WTC11 (cell line): Measurements from ENCODE around the gene ARSB. TPM values are rescaled to one million over a fixed set of nuclear protein-coding genes. Genes with fewer than 3 reads are reported as not detected.

Experiments
- ATAC-seq: fragments of 200-7000 bp; cut with Tn5 transposase; 2 replicates; pipeline ENCODE4 v1.10.0; 2021; ENCODE audit warnings: mild to moderate bottlenecking, moderate library complexity
- CTCF ChIA-PET: fragments of 300-600 bp; sonication (Branson Sonifier 250); formaldehyde crosslinking; loops from one replicate; lab custom pipeline; 2021; ENCODE audit warnings: antibody characterized with exemption; lab: Charles Lee
- POLR2A ChIA-PET: fragments of 350-600 bp; sonication (Branson Sonifier 250); formaldehyde crosslinking; loops from one replicate; lab custom pipeline; 2021; ENCODE audit warnings: antibody characterized with exemption; lab: Charles Lee
- DNase-seq: peaks from one replicate; pipeline ENCODE4 v3.0.0; 2021; ENCODE audit warnings: low spot score
- H3K27ac Mint-ChIP-seq: 2 replicates; pipeline ENCODE4 v1.8.0; 2021; ENCODE audit warnings: mixed read lengths
- H3K27me3 Mint-ChIP-seq: 2 replicates; pipeline ENCODE4 v1.8.0; 2021; ENCODE audit warnings: low read depth, mild to moderate bottlenecking, moderate library complexity, mixed read lengths
- H3K36me3 Mint-ChIP-seq: 2 replicates; pipeline ENCODE4 v1.8.0; 2021; ENCODE audit warnings: mixed read lengths
- H3K4me1 Mint-ChIP-seq: 2 replicates; pipeline ENCODE4 v1.8.0; 2022; ENCODE audit warnings: mixed read lengths
- H3K4me3 Mint-ChIP-seq: 2 replicates; pipeline ENCODE4 v1.8.0; 2021; ENCODE audit warnings: mild to moderate bottlenecking, moderate library complexity, mixed read lengths
- H3K9me3 Mint-ChIP-seq: 2 replicates; pipeline ENCODE4 v1.8.0; 2021; ENCODE audit warnings: mixed read lengths
- E2F1 ChIP-seq: sonication (generic); formaldehyde crosslinking; IDR thresholded peaks from 2 replicates; pipeline ENCODE4 v1.8.0; 2022; ENCODE audit warnings: mild to moderate bottlenecking, missing genetic modification reagents
- E2F4 ChIP-seq: sonication (generic); formaldehyde crosslinking; IDR thresholded peaks from 2 replicates; pipeline ENCODE4 v1.8.1; 2022; ENCODE audit warnings: low read depth, mild to moderate bottlenecking, moderate library complexity, missing genetic modification reagents, borderline replicate concordance
- ESRRA ChIP-seq: sonication (generic); formaldehyde crosslinking; IDR thresholded peaks from 2 replicates; pipeline ENCODE4 v1.8.1; 2022; ENCODE audit warnings: mild to moderate bottlenecking, missing genetic modification reagents, borderline replicate concordance
- GABPB1 ChIP-seq: sonication (generic); formaldehyde crosslinking; IDR thresholded peaks from 2 replicates; pipeline ENCODE4 v1.8.1; 2023; ENCODE audit warnings: mild to moderate bottlenecking, missing genetic modification reagents
- GTF2I ChIP-seq: fragments of 250-450 bp; sonication (Bioruptor Pico); conservative IDR thresholded peaks from 2 replicates; pipeline ENCODE4 v1.4.0; 2021; ENCODE audit warnings: mild to moderate bottlenecking
- HMGXB4 ChIP-seq: sonication (generic); formaldehyde crosslinking; IDR thresholded peaks from 2 replicates; pipeline ENCODE4 v1.8.1; 2023; ENCODE audit warnings: mild to moderate bottlenecking, moderate library complexity, missing genetic modification reagents
- IRF1 ChIP-seq: sonication (generic); formaldehyde crosslinking; IDR thresholded peaks from 2 replicates; pipeline ENCODE4 v1.8.0; 2023; ENCODE audit warnings: missing genetic modification reagents
- NFYB ChIP-seq: sonication (generic); formaldehyde crosslinking; conservative IDR thresholded peaks from 2 replicates; pipeline ENCODE4 v1.8.0; 2022; ENCODE audit warnings: low read depth, missing genetic modification reagents
- NR3C1 ChIP-seq: sonication (generic); formaldehyde crosslinking; conservative IDR thresholded peaks from 2 replicates; pipeline ENCODE4 v1.8.1; 2023; ENCODE audit warnings: low read depth, mild to moderate bottlenecking, missing genetic modification reagents
- SMAD3 ChIP-seq: sonication (generic); formaldehyde crosslinking; IDR thresholded peaks from 2 replicates; pipeline ENCODE4 v1.8.0; 2022; ENCODE audit warnings: missing genetic modification reagents, mild to moderate bottlenecking, borderline replicate concordance
- SOX15 ChIP-seq: fragments of 250-450 bp; sonication (Bioruptor Pico); IDR thresholded peaks from 2 replicates; pipeline ENCODE4 v1.9.0; 2021; ENCODE audit warnings: mild to moderate bottlenecking
- TEAD1 ChIP-seq: sonication (generic); formaldehyde crosslinking; IDR thresholded peaks from 2 replicates; pipeline ENCODE4 v1.8.0; 2022; ENCODE audit warnings: mild to moderate bottlenecking, missing genetic modification reagents
- TEAD4 ChIP-seq: sonication (generic); formaldehyde crosslinking; IDR thresholded peaks from 2 replicates; pipeline ENCODE4 v1.8.0; 2022; ENCODE audit warnings: mild to moderate bottlenecking, missing genetic modification reagents
- ZNF121 ChIP-seq: sonication (generic); formaldehyde crosslinking; IDR thresholded peaks from 2 replicates; pipeline ENCODE4 v1.8.0; 2023; ENCODE audit warnings: missing genetic modification reagents
- ZNF219 ChIP-seq: sonication (generic); formaldehyde crosslinking; IDR thresholded peaks from 2 replicates; pipeline ENCODE4 v1.8.0; 2023; ENCODE audit warnings: missing genetic modification reagents, mild to moderate bottlenecking, borderline replicate concordance
- total RNA-seq: library from RNA; stranded (reverse); gene quantifications from 3 replicates; pipeline ENCODE4 v1.2.3, GENCODE V29; 2021
- TF ChIP-seq, protein P1 (sequence below): sonication (generic); formaldehyde crosslinking; IDR thresholded peaks from 2 replicates; pipeline ENCODE4 v1.8.1; 2023; ENCODE audit warnings: mild to moderate bottlenecking, missing genetic modification reagents, borderline replicate concordance
- TF ChIP-seq, protein P2 (sequence below): fragments of 250-450 bp; sonication (Bioruptor Pico); IDR thresholded peaks from 2 replicates; pipeline ENCODE4 v1.8.0; 2021; ENCODE audit warnings: mild to moderate bottlenecking

Gene ARSB
- total RNA-seq, 1 experiment from 2014 or later, result 9.7 TPM

DNA sequence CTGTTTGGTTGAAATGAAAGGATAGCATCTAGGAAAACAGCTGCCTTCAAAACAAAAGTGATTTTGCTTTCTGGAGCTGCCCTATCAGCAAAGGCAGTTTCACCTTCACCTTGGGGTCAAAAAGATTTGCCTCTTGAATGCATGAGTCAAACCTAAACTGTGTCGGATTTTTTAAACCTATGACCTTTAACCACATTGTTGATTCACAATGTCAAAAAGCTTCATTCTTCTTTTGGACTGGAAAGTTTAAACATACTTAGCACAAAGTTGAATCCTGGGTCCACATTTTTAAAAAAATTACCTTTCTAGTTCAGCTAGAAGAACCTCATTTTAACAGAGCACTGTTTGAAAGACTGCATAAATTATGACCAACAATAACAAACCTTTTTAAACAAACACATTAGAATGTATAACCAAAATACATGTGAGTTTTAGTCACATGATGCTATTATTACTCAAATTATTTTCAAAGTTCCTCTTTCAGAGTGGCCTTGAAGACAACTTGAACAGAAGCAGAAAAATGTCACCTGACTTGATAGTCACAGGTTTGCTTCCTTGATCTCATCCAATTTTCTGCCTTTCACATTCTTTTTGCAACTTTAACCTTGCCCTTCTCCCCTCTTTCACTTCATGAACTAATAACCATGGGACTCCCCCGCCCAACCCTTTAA lies 226.8 kb downstream of the ARSB start (continued):
- TF ChIP-seq, protein P1, sequence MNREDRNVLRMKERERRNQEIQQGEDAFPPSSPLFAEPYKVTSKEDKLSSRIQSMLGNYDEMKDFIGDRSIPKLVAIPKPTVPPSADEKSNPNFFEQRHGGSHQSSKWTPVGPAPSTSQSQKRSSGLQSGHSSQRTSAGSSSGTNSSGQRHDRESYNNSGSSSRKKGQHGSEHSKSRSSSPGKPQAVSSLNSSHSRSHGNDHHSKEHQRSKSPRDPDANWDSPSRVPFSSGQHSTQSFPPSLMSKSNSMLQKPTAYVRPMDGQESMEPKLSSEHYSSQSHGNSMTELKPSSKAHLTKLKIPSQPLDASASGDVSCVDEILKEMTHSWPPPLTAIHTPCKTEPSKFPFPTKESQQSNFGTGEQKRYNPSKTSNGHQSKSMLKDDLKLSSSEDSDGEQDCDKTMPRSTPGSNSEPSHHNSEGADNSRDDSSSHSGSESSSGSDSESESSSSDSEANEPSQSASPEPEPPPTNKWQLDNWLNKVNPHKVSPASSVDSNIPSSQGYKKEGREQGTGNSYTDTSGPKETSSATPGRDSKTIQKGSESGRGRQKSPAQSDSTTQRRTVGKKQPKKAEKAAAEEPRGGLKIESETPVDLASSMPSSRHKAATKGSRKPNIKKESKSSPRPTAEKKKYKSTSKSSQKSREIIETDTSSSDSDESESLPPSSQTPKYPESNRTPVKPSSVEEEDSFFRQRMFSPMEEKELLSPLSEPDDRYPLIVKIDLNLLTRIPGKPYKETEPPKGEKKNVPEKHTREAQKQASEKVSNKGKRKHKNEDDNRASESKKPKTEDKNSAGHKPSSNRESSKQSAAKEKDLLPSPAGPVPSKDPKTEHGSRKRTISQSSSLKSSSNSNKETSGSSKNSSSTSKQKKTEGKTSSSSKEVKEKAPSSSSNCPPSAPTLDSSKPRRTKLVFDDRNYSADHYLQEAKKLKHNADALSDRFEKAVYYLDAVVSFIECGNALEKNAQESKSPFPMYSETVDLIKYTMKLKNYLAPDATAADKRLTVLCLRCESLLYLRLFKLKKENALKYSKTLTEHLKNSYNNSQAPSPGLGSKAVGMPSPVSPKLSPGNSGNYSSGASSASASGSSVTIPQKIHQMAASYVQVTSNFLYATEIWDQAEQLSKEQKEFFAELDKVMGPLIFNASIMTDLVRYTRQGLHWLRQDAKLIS, result no peak
- TF ChIP-seq HMGXB4 (CRISPR knock-in tag) (no peak), SOX15 (CRISPR knock-in tag) (no peak), ESRRA (CRISPR knock-in tag) (no peak), E2F1 (CRISPR knock-in tag) (no peak), NR3C1 (CRISPR knock-in tag) (no peak), GTF2I (no peak)

DNA sequence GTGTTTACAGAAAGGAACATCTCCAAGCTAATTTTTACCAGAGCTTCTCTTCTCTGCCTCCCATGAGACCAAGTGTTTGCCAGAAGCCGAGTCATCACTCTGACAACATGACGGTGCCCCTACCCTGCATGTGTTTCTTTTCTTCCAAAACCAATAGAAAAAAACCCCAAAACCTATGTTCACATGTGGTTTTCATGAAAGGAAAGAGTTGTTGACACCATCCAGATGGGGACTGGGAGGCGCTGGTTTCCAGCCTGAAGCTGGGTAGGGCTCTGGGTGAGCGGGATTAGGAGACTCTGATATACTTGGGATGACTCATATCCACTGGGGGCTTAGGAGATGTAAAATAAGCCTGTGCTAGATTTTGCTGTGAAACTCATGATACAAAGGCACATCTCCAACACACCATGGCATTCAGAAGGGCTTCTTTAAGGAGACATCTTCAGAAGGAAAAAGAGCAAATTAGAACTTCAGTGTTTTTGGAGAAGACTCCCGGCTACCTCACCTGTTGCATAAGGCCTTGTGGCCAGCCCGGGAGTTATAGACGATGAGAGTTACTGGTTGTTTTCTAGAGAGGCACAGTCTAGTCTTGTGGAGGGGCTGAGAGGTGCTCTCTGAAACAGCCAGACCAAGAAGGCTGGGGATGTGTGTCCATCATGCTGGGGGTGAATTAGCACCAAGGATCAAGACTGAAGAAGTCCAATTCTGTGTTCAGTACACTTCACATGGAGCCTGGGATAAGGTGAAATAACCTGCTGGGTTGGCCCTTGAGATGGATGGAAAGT lies 227.6 kb downstream of the ARSB start:
- ChIA-PET POLR2A (no interaction called here), CTCF (no interaction called here)
- Mint-ChIP-seq H3K4me3 (no peak overlapping the region), H3K4me1 (peaks cover 6% of the 10 kb centered on the region), H3K27me3 (no peaks in the 10 kb centered on the region), H3K27ac (no peak overlapping the region), H3K36me3 (no peaks in the 10 kb centered on the region), H3K9me3 (no peaks in the 10 kb centered on the region)
- TF ChIP-seq SMAD3 (CRISPR knock-in tag) (no peak), TEAD1 (CRISPR knock-in tag) (no peak), E2F4 (CRISPR knock-in tag) (no peak), GABPB1 (0 out of 2 replicates have a peak, but pooled peaks have one; percentile 20)
- no peak for ATAC-seq
- no peak for DNase-seq

DNA sequence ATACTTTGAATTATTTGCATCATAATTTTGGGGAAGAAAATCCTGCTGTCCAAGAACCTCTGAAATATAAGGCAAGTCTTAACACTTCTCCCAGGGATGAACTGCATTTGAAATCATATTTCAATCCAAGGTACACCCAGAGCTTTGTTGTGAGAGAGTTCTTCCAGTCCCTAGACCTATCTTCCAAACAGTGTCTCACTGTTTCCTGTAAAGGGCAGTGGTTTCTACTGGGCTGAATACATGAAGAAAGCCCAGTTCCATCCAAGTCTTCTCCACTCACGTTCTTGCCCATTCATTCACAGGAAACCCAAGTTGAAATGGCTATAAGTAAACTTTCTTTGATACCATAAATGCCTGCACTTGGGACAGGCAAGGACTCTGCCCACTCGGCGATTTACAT lies 228.3 kb downstream of the ARSB start:
- H3K36me3 Mint-ChIP-seq, result no peaks in the 10 kb centered on the region
- POLR2A ChIA-PET, result no interaction called here
- no peak for ATAC-seq
- no peak for TF ChIP-seq ZNF219 (CRISPR knock-in tag)
- TF ChIP-seq TEAD4 (CRISPR knock-in tag), result no peak
- TF ChIP-seq IRF1 (CRISPR knock-in tag), result no peak
- no peak for TF ChIP-seq ZNF121
- no peak for TF ChIP-seq ESRRA (CRISPR knock-in tag)
- no peak for TF ChIP-seq NFYB (CRISPR knock-in tag)
- TF ChIP-seq, protein P2, sequence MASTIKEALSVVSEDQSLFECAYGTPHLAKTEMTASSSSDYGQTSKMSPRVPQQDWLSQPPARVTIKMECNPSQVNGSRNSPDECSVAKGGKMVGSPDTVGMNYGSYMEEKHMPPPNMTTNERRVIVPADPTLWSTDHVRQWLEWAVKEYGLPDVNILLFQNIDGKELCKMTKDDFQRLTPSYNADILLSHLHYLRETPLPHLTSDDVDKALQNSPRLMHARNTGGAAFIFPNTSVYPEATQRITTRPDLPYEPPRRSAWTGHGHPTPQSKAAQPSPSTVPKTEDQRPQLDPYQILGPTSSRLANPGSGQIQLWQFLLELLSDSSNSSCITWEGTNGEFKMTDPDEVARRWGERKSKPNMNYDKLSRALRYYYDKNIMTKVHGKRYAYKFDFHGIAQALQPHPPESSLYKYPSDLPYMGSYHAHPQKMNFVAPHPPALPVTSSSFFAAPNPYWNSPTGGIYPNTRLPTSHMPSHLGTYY (CRISPR knock-in tag), result no peak

More for the DNA sequence above, 228.3 kb downstream of the ARSB start:
- Mint-ChIP-seq H3K4me1 (peaks cover 6% of the 10 kb centered on the region), H3K4me3 (no peak overlapping the region), H3K27me3 (no peaks in the 10 kb centered on the region), H3K27ac (no peak overlapping the region), H3K9me3 (no peaks in the 10 kb centered on the region)
- DNase-seq, result no peak
- CTCF ChIA-PET, result no interaction called here
